Measurements from ENCODE around the gene RCAN3.
"Not testable (repeated sequence)": the region's sequence is repeated elsewhere in the genome, so short reads cannot be mapped to it uniquely, and the experiment has no call there.

Gene RCAN3

GRCh38 chr1:24502709-24503058, at the start of gene RCAN3:
TSS of gene RCAN3 (plus strand) at chr1:24502836. CDS start at chr1:24514373, 11,537 bp downstream.
- DNase-seq (ENCODE audit: low read depth in 2 of 2), result peak; percentile 69 to 89

- no peak for DNase-seq (ENCODE audit: low read depth in 2 of 2)
These were observed 49.6 kb upstream of the RCAN3 start for GRCh38 chr1:24452922-24453485.

GRCh38 chr1:24454673-24455072, 48.0 kb upstream of the RCAN3 start:
- no peak for DNase-seq (ENCODE audit: low read depth in 2 of 2)

GRCh38 chr1:24455272-24455671, 47.4 kb upstream of the RCAN3 start:
- no peak for DNase-seq (ENCODE audit: low read depth in 2 of 2)

GRCh38 chr1:24457866-24458265, 44.8 kb upstream of the RCAN3 start:
- DNase-seq (ENCODE audit: low read depth in 2 of 2), result no peak

GRCh38 chr1:24459551-24460266, 42.9 kb upstream of the RCAN3 start:
- DNase-seq (ENCODE audit: low read depth in 2 of 2), result no peak

GRCh38 chr1:24462128-24462527, 40.5 kb upstream of the RCAN3 start:
- not testable (repeated sequence) for DNase-seq (ENCODE audit: low read depth in 2 of 2)

GRCh38 chr1:24463776-24464735, 38.6 kb upstream of the RCAN3 start:
- DNase-seq (ENCODE audit: low read depth in 2 of 2), result no peak

- DNase-seq (ENCODE audit: low read depth in 2 of 2), result no peak
These were observed 37.5 kb upstream of the RCAN3 start for GRCh38 chr1:24465099-24465498.

GRCh38 chr1:24465638-24466037, 37.0 kb upstream of the RCAN3 start:
- no peak for DNase-seq (ENCODE audit: low read depth in 2 of 2)

- no peak for DNase-seq (ENCODE audit: low read depth in 2 of 2)
These were observed 33.8 kb upstream of the RCAN3 start for GRCh38 chr1:24468685-24469316.

- no peak for DNase-seq (ENCODE audit: low read depth in 2 of 2)
These were observed 32.0 kb upstream of the RCAN3 start for GRCh38 chr1:24470592-24470991.

- no peak for DNase-seq (ENCODE audit: low read depth in 2 of 2)
These were observed 29.9 kb upstream of the RCAN3 start for GRCh38 chr1:24472527-24473251.

GRCh38 chr1:24474193-24474592, 28.4 kb upstream of the RCAN3 start:
- DNase-seq (ENCODE audit: low read depth in 2 of 2), result no peak

- no peak for DNase-seq (ENCODE audit: low read depth in 2 of 2)
These were observed 26.9 kb upstream of the RCAN3 start for GRCh38 chr1:24475700-24476099.

- DNase-seq (ENCODE audit: low read depth in 2 of 2), result no peak
These were observed 26.1 kb upstream of the RCAN3 start for GRCh38 chr1:24476571-24476970.

- no peak for DNase-seq (ENCODE audit: low read depth in 2 of 2)
These were observed 25.3 kb upstream of the RCAN3 start for GRCh38 chr1:24477309-24477708.

- DNase-seq (ENCODE audit: low read depth in 2 of 2), result no peak
These were observed 21.5 kb upstream of the RCAN3 start for GRCh38 chr1:24481101-24481500.

- no peak for DNase-seq (ENCODE audit: low read depth in 2 of 2)
These were observed 20.6 kb upstream of the RCAN3 start for GRCh38 chr1:24481843-24482610.

- DNase-seq (ENCODE audit: low read depth in 2 of 2), result no peak
These were observed 19.2 kb upstream of the RCAN3 start for GRCh38 chr1:24483441-24483840.

- no peak for DNase-seq (ENCODE audit: low read depth in 2 of 2)
These were observed 18.4 kb upstream of the RCAN3 start for GRCh38 chr1:24484199-24484598.

Measured in stimulated activated CD8-positive, alpha-beta memory T cell treated with anti-CD3 and anti-CD28 coated beads, Interleukin-7, amount 100 ng/mL, for 4 hours (primary cell).